IgD-negative memory B cell (primary cell): ENCODE data around the gene OR52K1. TPM values are rescaled to one million over a fixed set of nuclear protein-coding genes. Genes with fewer than 3 reads are reported as not detected.
"Not testable (repeated sequence)": the region's sequence is repeated elsewhere in the genome, so short reads cannot be mapped to it uniquely, and the experiment has no call there.

Experiments used
- H3K27ac Mint-ChIP-seq, 3 donors: one replicate each; pipeline ENCODE4 v1.8.0; 2020 to 2022; ENCODE audit warnings: mild to moderate bottlenecking in 3 of 3, mixed read lengths in 3 of 3, moderate library complexity in 1 of 3
- H3K27me3 Mint-ChIP-seq: one replicate; pipeline ENCODE4 v1.8.0; 2021; ENCODE audit warnings: mixed read lengths
- H3K36me3 Mint-ChIP-seq: one replicate; pipeline ENCODE4 v1.8.0; 2020; ENCODE audit warnings: mild to moderate bottlenecking, mixed read lengths
- H3K4me1 Mint-ChIP-seq, 3 donors: one replicate each; pipeline ENCODE4 v1.8.0; 2020 to 2022; ENCODE audit warnings: mixed read lengths in 3 of 3, mild to moderate bottlenecking in 1 of 3
- H3K4me3 Mint-ChIP-seq, 4 donors: one replicate each; pipeline ENCODE4 v1.8.0; 2020 to 2022; ENCODE audit warnings: mild to moderate bottlenecking in 4 of 4, mixed read lengths in 4 of 4, moderate library complexity in 3 of 4
- H3K9me3 Mint-ChIP-seq, 3 donors: one replicate each; pipeline ENCODE4 v1.8.0; 2020 to 2021; ENCODE audit warnings: mixed read lengths in 3 of 3, mild to moderate bottlenecking in 1 of 3
- polyA plus RNA-seq: library from polyadenylated mRNA; unstranded; fragments of 300-500 nt; fragmentation: Illumina TruSeq; gene quantifications from one replicate; pipeline ENCODE4 v1.2.3, GENCODE V29; 2021

Gene OR52K1
- polyA plus RNA-seq, 1 donor from 2014 or later, result not detected

- Mint-ChIP-seq H3K4me1 (peaks cover 0 to 1% (median 0%) of the 10 kb centered on the region in 3 donors), H3K4me3 (peak overlapping the region in 1 of 4 donors; percentile 7), H3K36me3 (no peaks in the 10 kb centered on the region), H3K9me3 (peaks cover 7 to 9% (median 8%) of the 10 kb centered on the region in 3 donors), H3K27me3 (peaks cover 4% of the 10 kb centered on the region), H3K27ac (no peak overlapping the region)
Observed at GRCh38 chr11:4511282-4512245, 29.1 kb downstream of the OR52K1 start.

- Mint-ChIP-seq H3K4me1 (peaks cover 0 to 1% (median 0%) of the 10 kb centered on the region in 3 donors), H3K4me3 (no peak overlapping the region), H3K27ac (no peak overlapping the region), H3K27me3 (peaks cover 9% of the 10 kb centered on the region), H3K9me3 (no peaks in the 10 kb centered on the region), H3K36me3 (no peaks in the 10 kb centered on the region)
Observed at GRCh38 chr11:4514196-4514595, 31.8 kb downstream of the OR52K1 start.

GRCh38 chr11:4522339-4522738 is 39.9 kb downstream of the OR52K1 start:
- Mint-ChIP-seq H3K27me3 (peaks cover 11% of the 10 kb centered on the region), H3K9me3 (no peaks in the 10 kb centered on the region), H3K36me3 (no peaks in the 10 kb centered on the region), H3K4me1 (no peaks in the 10 kb centered on the region), H3K4me3 (no peak overlapping the region), H3K27ac (no peak overlapping the region)

- no peak overlapping the region for H3K4me3 Mint-ChIP-seq
- H3K27ac Mint-ChIP-seq, result no peak overlapping the region
- H3K27me3 Mint-ChIP-seq, result peaks cover 11% of the 10 kb centered on the region
- H3K36me3 Mint-ChIP-seq, result no peaks in the 10 kb centered on the region
- H3K4me1 Mint-ChIP-seq, result no peaks in the 10 kb centered on the region
- no peaks in the 10 kb centered on the region for H3K9me3 Mint-ChIP-seq
Observed at GRCh38 chr11:4522752-4523151, 40.3 kb downstream of the OR52K1 start.

- Mint-ChIP-seq H3K36me3 (no peaks in the 10 kb centered on the region), H3K27me3 (peaks cover 10% of the 10 kb centered on the region), H3K4me1 (no peaks in the 10 kb centered on the region), H3K4me3 (no peak overlapping the region), H3K9me3 (no peaks in the 10 kb centered on the region), H3K27ac (no peak overlapping the region)
Observed at GRCh38 chr11:4523666-4524065, 41.2 kb downstream of the OR52K1 start.

- Mint-ChIP-seq H3K9me3 (no peaks in the 10 kb centered on the region), H3K36me3 (no peaks in the 10 kb centered on the region), H3K27ac (no peak overlapping the region), H3K4me1 (no peaks in the 10 kb centered on the region), H3K27me3 (peaks cover 8% of the 10 kb centered on the region), H3K4me3 (no peak overlapping the region)
Observed at GRCh38 chr11:4527926-4528325, 45.5 kb downstream of the OR52K1 start.

- H3K36me3 Mint-ChIP-seq, H3K4me1 Mint-ChIP-seq, H3K27ac Mint-ChIP-seq, H3K4me3 Mint-ChIP-seq, H3K9me3 Mint-ChIP-seq: not testable (repeated sequence)
- peaks cover 12% of the 10 kb centered on the region for H3K27me3 Mint-ChIP-seq
Observed at GRCh38 chr11:4531686-4532085, 49.2 kb downstream of the OR52K1 start.

- no peaks in the 10 kb centered on the region for H3K4me1 Mint-ChIP-seq
- no peaks in the 10 kb centered on the region for H3K36me3 Mint-ChIP-seq
- no peak overlapping the region for H3K27ac Mint-ChIP-seq
- peaks cover 4% of the 10 kb centered on the region for H3K27me3 Mint-ChIP-seq
- H3K4me3 Mint-ChIP-seq, result no peak overlapping the region
- no peaks in the 10 kb centered on the region for H3K9me3 Mint-ChIP-seq
Observed at GRCh38 chr11:4539603-4540219, 57.3 kb downstream of the OR52K1 start.

GRCh38 chr11:4541071-4541470 is 58.6 kb downstream of the OR52K1 start:
- Mint-ChIP-seq H3K4me1 (no peaks in the 10 kb centered on the region), H3K36me3 (no peaks in the 10 kb centered on the region), H3K27me3 (no peaks in the 10 kb centered on the region), H3K27ac (no peak overlapping the region), H3K4me3 (no peak overlapping the region), H3K9me3 (no peaks in the 10 kb centered on the region)

Other genes with a start within 250 kb of the OR52K1 start
- gene OR52B4, start 114.3 kb upstream of the OR52K1 start, polyA plus RNA-seq, result not detected
- 37.5 TPM for gene TRIM21, start 88.9 kb upstream of the OR52K1 start, polyA plus RNA-seq
- gene OR52K2, start 33.4 kb upstream of the OR52K1 start, polyA plus RNA-seq, result not detected
- gene OR52M1, start 62.5 kb downstream of the OR52K1 start, polyA plus RNA-seq, result not detected
- not detected for gene OR52I2, start 99.1 kb downstream of the OR52K1 start, polyA plus RNA-seq
- not detected for gene OR52I1, start 111.4 kb downstream of the OR52K1 start, polyA plus RNA-seq
- 13.1 TPM for gene TRIM68, start 125.6 kb downstream of the OR52K1 start, polyA plus RNA-seq
- gene OR51D1, start 154.8 kb downstream of the OR52K1 start, polyA plus RNA-seq, result not detected
- gene OR51E1, start 161.3 kb downstream of the OR52K1 start, polyA plus RNA-seq, result not detected
- not detected for gene OR51E2, start 215.2 kb downstream of the OR52K1 start, polyA plus RNA-seq
- not detected for gene MMP26, start 222.1 kb downstream of the OR52K1 start, polyA plus RNA-seq